Hindlimb muscle (tissue), 1 donor: ENCODE measurements around the gene NOL4L. TPM values are rescaled to one million over a fixed set of nuclear protein-coding genes. Genes with fewer than 3 reads are reported as not detected.

Experiments
- DNase-seq: peaks from one replicate; pipeline ENCODE4 v3.0.0-alpha.2; 2013
- polyA plus RNA-seq: library from polyadenylated mRNA; unstranded; fragments of 120-200 nt; gene quantifications from one replicate; pipeline ENCODE4 v1.2.1, GENCODE V29; 2013; ENCODE audit not compliant: insufficient read length

NOL4L gene
- polyA plus RNA-seq, 1 donor: 17.6 TPM

GRCh38 chr20:32575805-32576204 lies 9.3 kb downstream of the NOL4L start:
- DNase-seq: no peak

GRCh38 chr20:32575227-32575581 lies 9.9 kb downstream of the NOL4L start:
- no peak for DNase-seq

GRCh38 chr20:32574296-32575226 lies 10.6 kb downstream of the NOL4L start:
- DNase-seq: no peak

GRCh38 chr20:32573167-32573851 lies 11.8 kb downstream of the NOL4L start:
- no peak for DNase-seq

- no peak for DNase-seq
Measured at GRCh38 chr20:32572271-32572968, 12.7 kb downstream of the NOL4L start.

GRCh38 chr20:32571566-32571965 lies 13.6 kb downstream of the NOL4L start:
- DNase-seq: no peak

- no peak for DNase-seq
Measured at GRCh38 chr20:32570401-32571190, 14.5 kb downstream of the NOL4L start.

GRCh38 chr20:32569380-32570305 lies 15.5 kb downstream of the NOL4L start:
- no peak for DNase-seq

- DNase-seq: no peak
Measured at GRCh38 chr20:32569018-32569379, 16.1 kb downstream of the NOL4L start.

- DNase-seq: no peak
Measured at GRCh38 chr20:32567384-32568178, 17.6 kb downstream of the NOL4L start.

GRCh38 chr20:32566379-32567374 lies 18.5 kb downstream of the NOL4L start:
- no peak for DNase-seq

- no peak for DNase-seq
Measured at GRCh38 chr20:32565735-32566032, 19.4 kb downstream of the NOL4L start.

- DNase-seq: no peak
Measured at GRCh38 chr20:32564921-32565734, 20.0 kb downstream of the NOL4L start.

- no peak for DNase-seq
Measured at GRCh38 chr20:32564440-32564839, 20.7 kb downstream of the NOL4L start.

GRCh38 chr20:32563311-32564272 lies 21.5 kb downstream of the NOL4L start:
- no peak for DNase-seq

- no peak for DNase-seq
Measured at GRCh38 chr20:32562495-32562911, 22.6 kb downstream of the NOL4L start.
